K562 (cell line): ENCODE data around the gene NAT10. TPM values are rescaled to one million over a fixed set of nuclear protein-coding genes. Genes with fewer than 3 reads are reported as not detected.

Experiments
- ARHGAP35 ChIP-seq: fragments of 450-650 bp; IDR thresholded peaks from 2 replicates; pipeline ENCODE4 v1.6.1; 2018; ENCODE audit not compliant: partially characterized antibody
- CREBBP ChIP-seq: IDR thresholded peaks from one replicate; pipeline ENCODE4 v1.6.1; 2012; ENCODE audit warnings: low read depth, mild to moderate bottlenecking, control low read depth, inconsistent platforms, low read length
- CTBP1 ChIP-seq: fragments of 450-650 bp; IDR thresholded peaks from 2 replicates; pipeline ENCODE4 v1.6.1; 2016; ENCODE audit warnings: borderline replicate concordance
- HDAC2 ChIP-seq: fragments of 450-650 bp; IDR thresholded peaks from 2 replicates; pipeline ENCODE4 v1.6.1; 2016; ENCODE audit warnings: mild to moderate bottlenecking
- HNRNPLL ChIP-seq: fragments of 200-400 bp; formaldehyde crosslinking; IDR thresholded peaks from 2 replicates; pipeline ENCODE4 v1.6.1; 2017; ENCODE audit warnings: low read length, low read depth, mild to moderate bottlenecking; ENCODE audit not compliant: poor library complexity, severe bottlenecking
- KDM2B ChIP-seq: fragments of 250-450 bp; sonication (Bioruptor Pico); IDR thresholded peaks from 2 replicates; pipeline ENCODE4 v1.8.0; 2021; ENCODE audit warnings: mild to moderate bottlenecking, moderate library complexity
- MTA3 ChIP-seq: fragments of 450-650 bp; formaldehyde crosslinking; IDR thresholded peaks from 2 replicates; pipeline ENCODE4 v1.6.1; 2017; ENCODE audit warnings: mild to moderate bottlenecking, borderline replicate concordance
- NFRKB ChIP-seq: fragments of 450-650 bp; IDR thresholded peaks from 2 replicates; pipeline ENCODE4 v1.6.1; 2016; ENCODE audit warnings: low read depth
- NONO ChIP-seq, 2 experiments: fragments of 200-400 bp in 1 of 2; fragments of 450-650 bp in 1 of 2; formaldehyde crosslinking in 1 of 2; IDR thresholded peaks; 2 replicates each; pipeline ENCODE4 v1.6.1; 2017; ENCODE audit warnings: low read depth in 2 of 2, mild to moderate bottlenecking in 2 of 2, moderate library complexity in 2 of 2, low read length in 1 of 2
- PHB ChIP-seq: fragments of 250-450 bp; sonication (Bioruptor Pico); IDR thresholded peaks from 2 replicates; pipeline ENCODE4 v1.5.0; 2021
- POLR2AphosphoS2 ChIP-seq: IDR thresholded peaks from 2 replicates; pipeline ENCODE4 v1.6.1; 2012; ENCODE audit warnings: low read length, improper control_type of control experiment
- SP2 ChIP-seq: IDR thresholded peaks from 2 replicates; pipeline ENCODE4 v1.6.1; 2011; ENCODE audit warnings: mild to moderate bottlenecking, low read depth, low read length, moderate library complexity; ENCODE audit not compliant: poor library complexity, severe bottlenecking; ENCODE audit errors: extremely low read depth
- ZFP30 ChIP-seq: fragments of 250-450 bp; sonication (Bioruptor Pico); IDR thresholded peaks from 2 replicates; pipeline ENCODE4 v1.8.0; 2022; ENCODE audit warnings: moderate library complexity, mild to moderate bottlenecking, inconsistent platforms, borderline replicate concordance
- ZFX ChIP-seq: sonication (generic); formaldehyde crosslinking; IDR thresholded peaks from 2 replicates; pipeline ENCODE4 v1.8.0; 2022; ENCODE audit warnings: mild to moderate bottlenecking, missing genetic modification reagents, moderate library complexity
- ZNF146 ChIP-seq: IDR thresholded peaks from one replicate; pipeline ENCODE4 v1.6.1; 2018; ENCODE audit warnings: missing compliant biosample characterization; ENCODE audit not compliant: unreplicated experiment
- ZNF3 ChIP-seq: fragments of 250-450 bp; sonication (Bioruptor Pico); IDR thresholded peaks from 2 replicates; pipeline ENCODE4 v1.5.0; 2021; ENCODE audit warnings: mild to moderate bottlenecking, moderate library complexity
- ZNF717 ChIP-seq: fragments of 250-450 bp; sonication (Bioruptor Pico); IDR thresholded peaks from 2 replicates; pipeline ENCODE4 v1.5.0; 2021
- ZNF76 ChIP-seq: fragments of 250-450 bp; sonication (Bioruptor Pico); IDR thresholded peaks from 2 replicates; pipeline ENCODE4 v1.4.0; 2020; ENCODE audit warnings: mild to moderate bottlenecking, moderate library complexity, borderline replicate concordance
- polyA plus RNA-seq, 8 experiments: library from polyadenylated mRNA; depleted of rRNA in 4 of 8; stranded (reverse) in 5 of 8; unstranded in 3 of 8; fragments of >200 nt; fragmentation: Nextera tagmentation in 2 of 8; fragmentation: Illumina TruSeq in 1 of 8; extraction: Ambion mirVana in 2 of 8; extraction: Trizol in 1 of 8; gene quantifications; 2 replicates each; pipeline versions ENCODE4 v1.2.1 to v1.2.3, GENCODE V29; 2011 to 2014; ENCODE audit warnings: inconsistent platforms in 1 of 8, missing spikeins in 1 of 8
- total RNA-seq, 7 experiments: library from RNA; depleted of rRNA in 6 of 7; stranded (reverse); fragments of >200 nt in 6 of 7; fragmentation: Illumina TruSeq in 2 of 7; extraction: Trizol in 2 of 7; gene quantifications; 2 replicates each; pipeline versions ENCODE4 v1.2.1 to v1.2.3, GENCODE V29; 2011 to 2021; ENCODE audit warnings: low replicate concordance in 1 of 7
- TF ChIP-seq, protein P1 (sequence below): sonication (generic); formaldehyde crosslinking; IDR thresholded peaks from 2 replicates; pipeline ENCODE4 v1.8.1; 2023; ENCODE audit warnings: mild to moderate bottlenecking, missing genetic modification reagents, moderate library complexity
- TF ChIP-seq, protein P2 (sequence below): IDR thresholded peaks from 2 replicates; pipeline ENCODE4 v1.6.1; 2016; ENCODE audit warnings: missing genetic modification characterization, missing compliant biosample characterization
- TF ChIP-seq, protein P3 (sequence below): fragments of 250-450 bp; sonication (Bioruptor Pico); IDR thresholded peaks from 2 replicates; pipeline ENCODE4 v1.6.1; 2021; ENCODE audit warnings: mild to moderate bottlenecking
- TF ChIP-seq, protein P4 (sequence below): fragments of 250-450 bp; sonication (Bioruptor Pico); IDR thresholded peaks from 2 replicates; pipeline ENCODE4 v1.5.0; 2022; ENCODE audit warnings: mild to moderate bottlenecking

The NAT10 gene
- total and polyA plus RNA-seq, 9 of the 15 experiments (the other 6 are each of a cell fraction or from before 2014, with no cell fraction given): 55.4 to 125 (median 86.3) TPM

DNA sequence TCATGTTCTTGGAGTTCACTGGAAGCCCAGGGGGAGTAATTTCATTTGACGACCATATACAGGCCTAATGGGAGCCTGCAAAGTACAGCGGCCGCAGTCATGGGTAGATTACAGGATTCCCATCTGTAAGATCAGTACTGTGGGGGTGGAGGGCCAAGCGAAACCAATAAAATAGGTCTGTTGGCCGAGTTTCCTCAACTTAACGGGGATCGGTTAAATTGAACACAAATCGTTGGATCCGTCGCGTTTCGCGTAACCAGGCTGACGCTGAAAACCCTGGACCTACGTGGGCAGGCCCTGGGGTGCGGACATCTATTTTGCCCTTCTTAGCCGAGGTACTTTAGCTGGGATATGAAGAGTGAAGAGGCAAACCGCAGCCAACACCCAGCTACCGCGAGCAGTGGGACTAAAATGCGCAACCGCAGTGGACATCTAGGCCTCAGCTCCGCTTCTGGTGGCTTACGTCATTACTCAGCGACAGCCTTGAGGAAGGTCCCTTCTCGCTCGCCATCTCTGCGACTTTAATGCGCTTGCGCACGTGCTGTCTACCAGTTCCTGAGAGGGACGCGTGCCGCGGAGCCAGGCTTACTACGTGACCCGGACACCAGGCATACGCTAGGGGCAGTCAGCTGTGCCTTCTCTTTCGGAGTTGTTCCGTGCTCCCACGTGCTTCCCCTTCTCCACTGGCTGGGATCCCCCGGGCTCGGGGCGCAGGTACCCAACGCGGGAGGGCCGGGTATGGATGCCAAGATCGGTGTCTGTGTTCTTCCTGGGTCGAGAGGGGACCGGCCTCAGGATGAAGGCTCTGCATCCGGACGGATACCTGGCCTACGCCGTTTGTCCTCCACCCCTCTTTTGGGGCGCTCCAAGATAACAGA, at the start of gene NAT10 (continued):
- peak; percentile 91 for TF ChIP-seq MTA3
- 0 out of 2 replicates have a peak, but pooled peaks have one; percentile 44 for TF ChIP-seq NFRKB
- TF ChIP-seq, protein P1, sequence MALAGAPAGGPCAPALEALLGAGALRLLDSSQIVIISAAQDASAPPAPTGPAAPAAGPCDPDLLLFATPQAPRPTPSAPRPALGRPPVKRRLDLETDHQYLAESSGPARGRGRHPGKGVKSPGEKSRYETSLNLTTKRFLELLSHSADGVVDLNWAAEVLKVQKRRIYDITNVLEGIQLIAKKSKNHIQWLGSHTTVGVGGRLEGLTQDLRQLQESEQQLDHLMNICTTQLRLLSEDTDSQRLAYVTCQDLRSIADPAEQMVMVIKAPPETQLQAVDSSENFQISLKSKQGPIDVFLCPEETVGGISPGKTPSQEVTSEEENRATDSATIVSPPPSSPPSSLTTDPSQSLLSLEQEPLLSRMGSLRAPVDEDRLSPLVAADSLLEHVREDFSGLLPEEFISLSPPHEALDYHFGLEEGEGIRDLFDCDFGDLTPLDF (CRISPR knock-in tag): peak; percentile 66; the same call in 1 of the 2 replicates
- TF ChIP-seq ZFP30: peak; percentile 20; the same call in 1 of the 2 replicates
- TF ChIP-seq HDAC2: peak; percentile 95
- peak; percentile 96 for TF ChIP-seq PHB (CRISPR knock-in tag)
- TF ChIP-seq HNRNPLL: peak; percentile 81
- TF ChIP-seq ARHGAP35: no peak
- 0 out of 2 replicates have a peak, but pooled peaks have one; percentile 44 for TF ChIP-seq ZNF3 (CRISPR knock-in tag)
- TF ChIP-seq, protein P2, sequence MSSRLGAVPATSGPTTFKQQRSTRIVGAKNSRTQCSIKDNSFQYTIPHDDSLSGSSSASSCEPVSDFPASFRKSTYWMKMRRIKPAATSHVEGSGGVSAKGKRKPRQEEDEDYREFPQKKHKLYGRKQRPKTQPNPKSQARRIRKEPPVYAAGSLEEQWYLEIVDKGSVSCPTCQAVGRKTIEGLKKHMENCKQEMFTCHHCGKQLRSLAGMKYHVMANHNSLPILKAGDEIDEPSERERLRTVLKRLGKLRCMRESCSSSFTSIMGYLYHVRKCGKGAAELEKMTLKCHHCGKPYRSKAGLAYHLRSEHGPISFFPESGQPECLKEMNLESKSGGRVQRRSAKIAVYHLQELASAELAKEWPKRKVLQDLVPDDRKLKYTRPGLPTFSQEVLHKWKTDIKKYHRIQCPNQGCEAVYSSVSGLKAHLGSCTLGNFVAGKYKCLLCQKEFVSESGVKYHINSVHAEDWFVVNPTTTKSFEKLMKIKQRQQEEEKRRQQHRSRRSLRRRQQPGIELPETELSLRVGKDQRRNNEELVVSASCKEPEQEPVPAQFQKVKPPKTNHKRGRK: no peak
- peak; percentile 97 for TF ChIP-seq POLR2AphosphoS2
- no peak for TF ChIP-seq SP2
- TF ChIP-seq CTBP1: peak; percentile 75
- no peak for TF ChIP-seq ZNF76
- TF ChIP-seq ZNF717 (CRISPR knock-in tag): no peak
- TF ChIP-seq, protein P3, sequence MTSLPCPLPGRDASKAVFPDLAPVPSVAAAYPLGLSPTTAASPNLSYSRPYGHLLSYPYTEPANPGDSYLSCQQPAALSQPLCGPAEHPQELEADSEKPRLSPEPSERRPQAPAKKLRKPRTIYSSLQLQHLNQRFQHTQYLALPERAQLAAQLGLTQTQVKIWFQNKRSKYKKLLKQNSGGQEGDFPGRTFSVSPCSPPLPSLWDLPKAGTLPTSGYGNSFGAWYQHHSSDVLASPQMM (CRISPR knock-in tag): no peak
- TF ChIP-seq NONO (IDR thresholded peaks at IDR 0.05; ENCODE audit: low read depth in 2 of 2, low read length in 1 of 2): peak in 1 of 2 experiments; percentile 78; a peak in 1 of 4 replicates
- no peak for TF ChIP-seq ZNF146 (CRISPR knock-in tag)
- TF ChIP-seq KDM2B (CRISPR knock-in tag): peak; percentile 46; the same call in 1 of the 2 replicates
- TF ChIP-seq, protein P4, sequence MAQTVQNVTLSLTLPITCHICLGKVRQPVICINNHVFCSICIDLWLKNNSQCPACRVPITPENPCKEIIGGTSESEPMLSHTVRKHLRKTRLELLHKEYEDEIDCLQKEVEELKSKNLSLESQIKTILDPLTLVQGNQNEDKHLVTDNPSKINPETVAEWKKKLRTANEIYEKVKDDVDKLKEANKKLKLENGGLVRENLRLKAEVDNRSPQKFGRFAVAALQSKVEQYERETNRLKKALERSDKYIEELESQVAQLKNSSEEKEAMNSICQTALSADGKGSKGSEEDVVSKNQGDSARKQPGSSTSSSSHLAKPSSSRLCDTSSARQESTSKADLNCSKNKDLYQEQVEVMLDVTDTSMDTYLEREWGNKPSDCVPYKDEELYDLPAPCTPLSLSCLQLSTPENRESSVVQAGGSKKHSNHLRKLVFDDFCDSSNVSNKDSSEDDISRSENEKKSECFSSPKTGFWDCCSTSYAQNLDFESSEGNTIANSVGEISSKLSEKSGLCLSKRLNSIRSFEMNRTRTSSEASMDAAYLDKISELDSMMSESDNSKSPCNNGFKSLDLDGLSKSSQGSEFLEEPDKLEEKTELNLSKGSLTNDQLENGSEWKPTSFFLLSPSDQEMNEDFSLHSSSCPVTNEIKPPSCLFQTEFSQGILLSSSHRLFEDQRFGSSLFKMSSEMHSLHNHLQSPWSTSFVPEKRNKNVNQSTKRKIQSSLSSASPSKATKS: no peak
- peak; percentile 93 for TF ChIP-seq ZFX (CRISPR knock-in tag)
- no peak for TF ChIP-seq CREBBP
